Epithelial cell of proximal tubule (primary cell): Measurements from ENCODE around the gene TRDMT1. TPM values are rescaled to one million over a fixed set of nuclear protein-coding genes. Genes with fewer than 3 reads are reported as not detected.
"Not testable (repeated sequence)": the region's sequence is repeated elsewhere in the genome, so short reads cannot be mapped to it uniquely, and the experiment has no call there.

Experiments
- DNase-seq: peaks from one replicate; pipeline ENCODE4 v3.0.0-alpha.2; 2011; ENCODE audit warnings: low read depth
- H3K4me3 ChIP-seq: 2 replicates; pipeline ENCODE4 v1.5.1; 2011; ENCODE audit warnings: low read depth, mild to moderate bottlenecking, low read length
- total RNA-seq: library from RNA; depleted of rRNA; stranded (reverse); fragments of >200 nt; gene quantifications from 2 replicates; pipeline ENCODE4 v1.2.3, GENCODE V29; 2015
- TF ChIP-seq, protein P1 (sequence below): conservative IDR thresholded peaks from 2 replicates; pipeline ENCODE4 v1.5.1; 2012; ENCODE audit warnings: low read depth, mild to moderate bottlenecking, low read length

Gene TRDMT1
- total RNA-seq, 1 donor from 2014 or later, result 4.6 TPM

DNA sequence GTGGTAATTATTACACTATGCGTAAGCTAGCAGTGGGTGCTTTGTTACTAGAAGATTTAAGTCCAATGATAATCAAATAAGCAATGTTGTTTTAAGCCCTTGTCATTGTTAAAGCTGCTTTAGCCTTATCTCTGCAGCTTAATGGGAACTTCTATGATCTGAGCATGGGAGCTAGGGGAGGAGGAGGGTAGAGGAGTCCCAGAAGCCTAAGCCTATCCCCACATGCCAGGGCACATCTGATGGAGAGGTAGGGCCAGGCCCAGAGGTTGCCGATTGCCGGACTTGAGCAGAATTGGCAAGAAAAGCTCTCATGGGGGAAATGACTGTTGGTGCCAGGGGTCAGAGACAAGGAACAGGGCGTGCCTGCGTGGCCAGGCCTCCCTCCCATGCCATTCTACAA lies 85.3 kb downstream of the TRDMT1 start:
- DNase-seq, result no peak
- H3K4me3 ChIP-seq, result no peak overlapping the region
- TF ChIP-seq, protein P1, sequence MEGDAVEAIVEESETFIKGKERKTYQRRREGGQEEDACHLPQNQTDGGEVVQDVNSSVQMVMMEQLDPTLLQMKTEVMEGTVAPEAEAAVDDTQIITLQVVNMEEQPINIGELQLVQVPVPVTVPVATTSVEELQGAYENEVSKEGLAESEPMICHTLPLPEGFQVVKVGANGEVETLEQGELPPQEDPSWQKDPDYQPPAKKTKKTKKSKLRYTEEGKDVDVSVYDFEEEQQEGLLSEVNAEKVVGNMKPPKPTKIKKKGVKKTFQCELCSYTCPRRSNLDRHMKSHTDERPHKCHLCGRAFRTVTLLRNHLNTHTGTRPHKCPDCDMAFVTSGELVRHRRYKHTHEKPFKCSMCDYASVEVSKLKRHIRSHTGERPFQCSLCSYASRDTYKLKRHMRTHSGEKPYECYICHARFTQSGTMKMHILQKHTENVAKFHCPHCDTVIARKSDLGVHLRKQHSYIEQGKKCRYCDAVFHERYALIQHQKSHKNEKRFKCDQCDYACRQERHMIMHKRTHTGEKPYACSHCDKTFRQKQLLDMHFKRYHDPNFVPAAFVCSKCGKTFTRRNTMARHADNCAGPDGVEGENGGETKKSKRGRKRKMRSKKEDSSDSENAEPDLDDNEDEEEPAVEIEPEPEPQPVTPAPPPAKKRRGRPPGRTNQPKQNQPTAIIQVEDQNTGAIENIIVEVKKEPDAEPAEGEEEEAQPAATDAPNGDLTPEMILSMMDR, result no peak

DNA sequence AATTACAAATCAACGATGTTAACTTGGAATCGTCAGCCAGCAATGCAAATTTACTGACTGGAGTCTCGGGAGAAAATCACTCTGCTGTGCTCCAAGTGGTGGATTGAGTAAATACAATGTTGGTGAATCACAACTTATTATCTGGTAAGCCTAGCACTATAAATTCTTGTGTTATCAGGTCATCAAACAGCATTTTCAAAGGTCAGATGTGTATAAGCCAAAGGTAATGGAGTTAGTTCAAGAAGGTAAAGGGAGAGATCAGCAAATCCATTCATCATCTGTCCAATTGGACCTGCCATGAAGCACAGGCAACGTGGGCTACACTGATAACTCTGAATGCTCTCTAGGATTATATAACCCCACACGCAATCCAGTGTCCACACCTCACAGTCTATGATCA lies 85.8 kb downstream of the TRDMT1 start:
- H3K4me3 ChIP-seq, result no peak overlapping the region
- no peak for DNase-seq
- TF ChIP-seq, protein P1, result peak; percentile 24

DNA sequence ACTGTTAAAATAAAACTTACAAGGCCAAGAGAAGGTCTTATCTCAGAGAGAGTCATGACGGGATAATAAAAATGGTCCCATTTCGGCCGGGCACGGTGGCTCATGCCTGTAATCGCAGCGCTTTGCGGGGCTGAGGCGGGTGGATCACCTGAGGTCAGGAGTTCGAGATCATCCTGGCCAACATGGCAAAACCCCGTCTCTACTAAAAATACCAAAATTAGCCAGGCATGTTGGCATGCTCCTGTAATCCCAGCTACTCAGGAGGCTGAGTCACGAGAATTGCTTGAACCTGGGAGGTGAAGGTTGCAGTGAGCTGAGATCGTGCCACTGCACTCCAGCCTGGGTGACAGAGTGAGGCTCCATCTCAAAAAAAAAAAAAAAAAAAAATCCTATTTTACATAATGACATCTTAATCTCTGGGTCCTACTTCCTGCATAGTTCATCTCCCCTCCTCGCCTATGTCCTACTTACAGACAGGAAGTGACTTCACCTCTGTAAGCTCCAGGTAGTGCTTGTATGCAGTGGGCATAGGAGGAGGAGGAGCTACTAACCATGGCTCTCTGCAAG lies 86.5 kb downstream of the TRDMT1 start:
- not testable (repeated sequence) for DNase-seq, H3K4me3 ChIP-seq

DNA sequence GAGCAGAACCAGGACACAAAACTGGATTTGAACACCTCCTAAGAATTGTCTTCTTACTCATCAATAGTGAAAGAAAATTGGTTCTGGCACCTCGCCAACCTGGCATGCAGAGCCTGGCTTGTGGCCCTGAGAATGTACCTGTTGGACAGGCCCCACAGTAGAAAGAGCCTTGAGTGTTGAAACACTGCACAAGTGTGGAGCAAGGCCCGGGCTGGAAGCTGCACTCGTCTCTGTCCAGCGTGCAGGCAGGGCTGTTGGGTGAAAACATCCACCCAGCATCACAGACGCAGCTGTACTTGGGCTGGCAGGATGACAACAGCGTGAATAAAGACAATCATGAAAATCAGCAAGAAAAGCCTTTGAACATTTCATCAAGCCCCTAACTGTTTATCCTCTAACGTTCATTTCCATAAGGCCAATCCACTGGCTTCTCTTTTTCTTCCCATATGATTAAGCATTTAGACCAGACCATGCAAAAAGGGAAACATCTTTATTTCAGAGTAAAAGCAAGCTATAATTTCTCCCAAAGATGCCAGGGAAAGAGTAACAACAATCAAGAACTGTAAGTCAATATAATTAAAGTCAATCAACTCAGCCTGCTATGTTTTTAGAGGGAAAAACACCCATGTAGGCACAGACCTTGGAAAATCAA lies 87.5 kb downstream of the TRDMT1 start:
- H3K4me3 ChIP-seq, result no peak overlapping the region
- TF ChIP-seq, protein P1, result no peak
- DNase-seq, result no peak

DNA sequence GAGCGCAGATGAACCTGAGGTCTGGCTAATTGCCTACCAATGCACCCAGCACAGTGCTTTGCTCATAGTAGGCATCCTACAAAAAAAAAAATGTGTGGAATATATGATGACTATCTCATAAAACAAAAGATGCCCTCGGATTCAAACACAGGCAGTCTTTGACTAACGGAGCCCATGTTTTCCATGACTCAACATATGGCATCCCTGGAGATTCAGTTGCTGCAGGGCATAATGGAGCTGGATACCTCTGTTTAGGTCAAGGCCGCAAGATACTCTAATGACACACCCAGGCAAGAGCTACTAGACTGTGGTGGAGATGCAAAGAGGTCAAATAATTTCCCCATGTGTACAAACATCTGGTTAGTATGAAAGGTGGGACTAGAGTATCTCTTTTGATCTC lies 88.1 kb downstream of the TRDMT1 start:
- no peak overlapping the region for H3K4me3 ChIP-seq
- TF ChIP-seq, protein P1, result no peak
- no peak for DNase-seq

DNA sequence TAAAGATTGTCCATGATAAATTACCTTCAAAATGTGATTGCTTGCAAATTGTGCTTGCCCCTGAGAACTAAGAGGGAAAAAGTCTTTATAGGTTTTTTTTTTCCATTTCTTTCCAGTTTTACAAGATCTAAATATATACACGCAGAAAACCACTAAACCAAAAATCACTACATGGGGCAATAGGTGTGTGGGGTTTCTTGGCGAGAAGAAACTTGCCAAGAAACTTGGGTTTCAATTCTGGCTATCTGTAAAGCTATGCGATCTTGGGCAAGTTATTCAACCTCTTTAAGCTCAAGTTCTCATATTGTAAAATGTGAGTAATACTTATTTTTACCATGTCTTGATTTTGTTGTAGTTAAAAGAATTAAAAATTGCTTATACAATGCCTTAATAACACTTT lies 88.9 kb downstream of the TRDMT1 start:
- DNase-seq, result no peak
- H3K4me3 ChIP-seq, result no peak overlapping the region
- TF ChIP-seq, protein P1, result no peak

DNA sequence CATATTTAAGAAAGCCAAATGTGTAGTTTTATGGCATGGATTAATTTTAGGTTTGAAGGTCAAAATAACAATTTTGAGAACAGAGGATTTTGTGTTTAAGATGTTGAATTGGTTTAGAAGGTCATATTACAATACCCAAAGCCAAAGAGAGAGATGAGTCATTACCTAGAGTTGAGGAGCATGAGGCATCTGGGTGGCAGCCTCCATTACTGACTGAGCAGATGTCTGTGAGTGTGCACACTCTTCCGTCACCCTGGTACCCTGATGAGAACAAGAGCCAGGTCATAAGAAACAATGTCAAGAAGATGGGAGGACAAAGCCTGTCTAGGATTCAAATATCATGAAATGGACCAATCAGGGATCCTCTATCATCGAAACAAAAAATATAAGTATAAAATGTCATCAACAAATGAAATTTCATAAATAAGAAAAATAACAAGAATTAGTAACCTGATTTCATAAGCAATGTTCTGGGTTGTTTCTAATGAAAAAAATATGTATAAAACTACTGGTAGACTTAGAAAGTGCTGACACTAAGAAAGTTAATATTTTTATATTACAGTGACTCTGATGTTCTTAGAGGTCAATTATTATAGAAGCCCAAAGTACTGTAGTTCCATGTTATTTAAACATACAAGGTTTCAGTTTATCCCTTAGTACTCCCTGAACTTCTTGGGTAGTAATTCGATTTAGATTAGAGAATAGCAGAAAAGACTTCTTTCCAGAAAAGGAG lies 91.8 kb downstream of the TRDMT1 start:
- H3K4me3 ChIP-seq, result no peak overlapping the region
- TF ChIP-seq, protein P1, result no peak
- DNase-seq, result no peak
